Endothelial cell of umbilical vein (primary cell): ENCODE results near the gene COL5A1. TPM values are rescaled to one million over a fixed set of nuclear protein-coding genes. Genes with fewer than 3 reads are reported as not detected.

Experiments used
- BruUV-seq: library from RNA; stranded (reverse); fragments of 400-500 nt; replicated peaks from 2 replicates; lab custom pipeline; 2021; lab: Mats Ljungman, UMichigan
- CTCF ChIA-PET: fragments of 300-600, 350-600 bp; sonication (Branson Sonifier 250); formaldehyde crosslinking; loops from one replicate; lab custom pipeline; 2021; ENCODE audit warnings: antibody characterized with exemption, inconsistent platforms; lab: Charles Lee
- POLR2A ChIA-PET: fragments of 300-600, 350-600 bp; sonication (Branson Sonifier 250); formaldehyde crosslinking; loops from one replicate; lab custom pipeline; 2021; ENCODE audit warnings: antibody characterized with exemption, inconsistent platforms; lab: Charles Lee
- DNase-seq: peaks from one replicate; pipeline ENCODE4 v3.0.0-alpha.2; 2011; ENCODE audit warnings: low read depth, low spot score
- FAIRE-seq: peaks from 2 replicates; lab custom pipeline; 2011; peaks lifted over from hg19 to GRCh38; lab: Jason Lieb, UNC
- H2AFZ ChIP-seq: 2 replicates; pipeline ENCODE4 v1.6.0; 2012; ENCODE audit warnings: low read depth, low read length, control low read depth, inconsistent platforms
- H3K27ac ChIP-seq: 2 replicates; pipeline ENCODE4 v1.5.1; 2011; ENCODE audit warnings: low read depth, mild to moderate bottlenecking, control low read depth, low read length, moderate library complexity; ENCODE audit not compliant: insufficient read depth
- H3K27me3 ChIP-seq, 2 experiments: 2 replicates each; pipeline versions ENCODE4 v1.6.0 to v1.6.1; 2011; ENCODE audit warnings: low read length in 2 of 2, mixed read lengths in 1 of 2; ENCODE audit not compliant: control insufficient read depth in 2 of 2, insufficient read depth in 2 of 2
- H3K36me3 ChIP-seq, 2 experiments: 2 replicates in 1 of 2; 3 replicates in 1 of 2; pipeline ENCODE4 v1.5.1; 2011; ENCODE audit warnings: low read length in 2 of 2, mild to moderate bottlenecking in 1 of 2, moderate library complexity in 1 of 2; ENCODE audit not compliant: control insufficient read depth in 2 of 2, insufficient read depth in 2 of 2; ENCODE audit errors: extremely low read depth in 1 of 2
- H3K4me1 ChIP-seq: 3 replicates; pipeline ENCODE4 v1.5.1; 2011; ENCODE audit warnings: mild to moderate bottlenecking, low read length; ENCODE audit not compliant: control insufficient read depth, insufficient read depth; ENCODE audit errors: extremely low read depth
- H3K4me2 ChIP-seq: 2 replicates; pipeline ENCODE4 v1.6.1; 2011; ENCODE audit warnings: low read length, control low read depth, mixed read lengths; ENCODE audit not compliant: insufficient read depth
- H3K4me3 ChIP-seq, 3 experiments: fragments of 200-600 bp in 1 of 3; sonication (generic), shearing (Covaris generic) in 1 of 3; replicated peaks in 1 of 3; 2 replicates each; pipeline ENCODE4 v1.5.1; 2011 to 2016; ENCODE audit warnings: control low read depth in 3 of 3, low read length in 3 of 3, mild to moderate bottlenecking in 2 of 3, inconsistent platforms in 1 of 3, low read depth in 1 of 3, moderate library complexity in 1 of 3; ENCODE audit not compliant: insufficient read depth in 1 of 3
- H3K79me2 ChIP-seq: 2 replicates; pipeline ENCODE4 v1.6.0; 2012; ENCODE audit warnings: low read length, inconsistent platforms; ENCODE audit not compliant: control insufficient read depth, insufficient read depth
- H3K9ac ChIP-seq: replicated peaks from 2 replicates; pipeline ENCODE3; 2011; ENCODE audit warnings: low read length, control low read depth; ENCODE audit not compliant: insufficient read depth; ENCODE audit errors: extremely low read depth
- H3K9me1 ChIP-seq: replicated peaks from 3 replicates; pipeline ENCODE4 v1.6.0; 2011; ENCODE audit warnings: mild to moderate bottlenecking, low read length; ENCODE audit not compliant: control insufficient read depth, insufficient read depth; ENCODE audit errors: extremely low read depth
- H3K9me3 ChIP-seq: replicated peaks from 2 replicates; pipeline ENCODE4 v1.5.1; 2012; ENCODE audit warnings: low read length, inconsistent platforms; ENCODE audit not compliant: control insufficient read depth, insufficient read depth
- H4K20me1 ChIP-seq: replicated peaks from 2 replicates; pipeline ENCODE3; 2011; ENCODE audit warnings: mild to moderate bottlenecking, low read length; ENCODE audit not compliant: control insufficient read depth, insufficient read depth; ENCODE audit errors: extremely low read depth
- CTCF ChIP-seq, 2 donors: IDR thresholded peaks; 1 replicate in 1 of 2; 2 replicates in 1 of 2; pipeline ENCODE4 v1.5.1; 2011; ENCODE audit warnings: low read length in 2 of 2, mild to moderate bottlenecking in 2 of 2, moderate library complexity in 2 of 2, control low read depth in 1 of 2, inconsistent platforms in 1 of 2, low read depth in 1 of 2; ENCODE audit not compliant: insufficient read depth in 1 of 2; ENCODE audit errors: extremely low read depth in 1 of 2
- EZH2 ChIP-seq: IDR thresholded peaks from 2 replicates; pipeline ENCODE4 v1.6.1; 2012; ENCODE audit warnings: borderline replicate concordance, low read depth, mild to moderate bottlenecking, moderate library complexity, low read length, inconsistent platforms; ENCODE audit not compliant: severe bottlenecking
- FOS ChIP-seq: IDR thresholded peaks from 2 replicates; pipeline ENCODE4 v1.6.1; 2011; ENCODE audit warnings: mild to moderate bottlenecking, low read length, moderate library complexity, borderline replicate concordance; ENCODE audit not compliant: insufficient read depth
- GATA2 ChIP-seq: IDR thresholded peaks from 2 replicates; pipeline ENCODE4 v1.7.0; 2011; ENCODE audit warnings: low read depth, mild to moderate bottlenecking, moderate library complexity, mixed read lengths, low read length; ENCODE audit not compliant: insufficient read length, insufficient read depth
- JUN ChIP-seq: IDR thresholded peaks from 2 replicates; pipeline ENCODE4 v1.6.1; 2011; ENCODE audit warnings: borderline replicate concordance, low read depth; ENCODE audit not compliant: insufficient read length, insufficient read depth
- MAX ChIP-seq: IDR thresholded peaks from 2 replicates; pipeline ENCODE4 v1.6.1; 2011; ENCODE audit not compliant: insufficient read depth, insufficient read length
- MYC ChIP-seq: IDR thresholded peaks from one replicate; pipeline ENCODE4 v1.6.1; 2011; ENCODE audit warnings: mild to moderate bottlenecking, low read depth, low read length
- POLR2A ChIP-seq: IDR thresholded peaks from 2 replicates; pipeline ENCODE4 v1.6.1; 2012; ENCODE audit warnings: low read depth, mild to moderate bottlenecking, control low read depth, low read length
- POLR2AphosphoS5 ChIP-seq: IDR thresholded peaks from 2 replicates; pipeline ENCODE4 v1.6.1; 2012; ENCODE audit warnings: low read depth, mild to moderate bottlenecking, control low read depth, low read length, moderate library complexity; ENCODE audit not compliant: insufficient read depth
- dilution Hi-C: fragments of 300-500 bp; cut with MboI; formaldehyde crosslinking; loops from one replicate; pipeline ENCODE4 v1.15.0; 2019; ENCODE audit warnings: low sequenced_read_pairs; ENCODE audit not compliant: extremely low pct_ligation_motif_present
- intact Hi-C: fragments of 100-400 bp; cut with micrococcal nuclease; formaldehyde crosslinking; loops from one replicate; pipeline ENCODE4 v1.10.0; 2022
- polyA plus RNA-seq, 4 experiments: library from polyadenylated mRNA; depleted of rRNA in 3 of 4; stranded (reverse) in 3 of 4; unstranded in 1 of 4; fragments of >200 nt; gene quantifications; 2 replicates each; pipeline versions ENCODE4 v1.2.1 to v1.2.3, GENCODE V29; 2011 to 2012; ENCODE audit warnings: missing spikeins in 1 of 4
- total RNA-seq: library from RNA; stranded (reverse); gene quantifications from 2 replicates; pipeline ENCODE4 v1.2.3, GENCODE V29; 2021

The COL5A1 gene
- total and polyA plus RNA-seq, 2 donors (not counting 3 experiments of a cell fraction or from before 2014, with no cell fraction given): 97.4 to 175 TPM

DNA sequence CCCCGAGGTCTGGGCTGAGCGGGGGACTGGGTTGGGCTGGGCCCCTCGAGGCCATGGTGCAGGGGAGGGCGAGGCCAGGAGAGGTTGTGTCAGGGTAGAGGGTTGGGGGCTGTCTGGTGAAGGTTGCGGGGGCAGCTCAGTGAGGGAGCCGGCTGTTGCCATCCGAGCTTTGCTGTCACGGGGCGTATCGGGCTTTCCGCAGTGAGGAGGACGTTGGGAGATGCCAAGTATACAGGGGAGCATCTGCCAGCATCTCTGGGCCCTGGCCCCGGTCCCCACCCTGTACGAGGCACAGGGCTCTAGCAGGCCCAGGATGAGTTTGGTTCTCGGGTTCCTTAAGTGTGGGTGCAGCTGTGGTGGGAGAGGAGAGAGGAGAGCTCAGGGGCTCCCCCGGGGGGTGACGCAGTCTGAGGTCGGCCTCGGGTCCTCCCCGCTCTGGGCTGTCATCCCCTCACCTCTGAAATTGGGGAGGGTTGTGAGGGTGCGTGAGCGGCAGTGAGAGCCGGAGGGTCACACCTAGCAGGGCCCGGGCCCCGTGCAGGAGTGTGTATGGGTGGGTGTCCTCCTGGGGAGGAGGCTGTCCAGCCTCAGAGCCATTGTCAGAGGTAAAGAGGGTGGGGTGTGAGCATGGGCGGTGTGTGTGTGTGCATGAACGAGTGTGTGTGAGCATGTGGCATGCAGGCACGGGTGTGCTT lies 87.3 kb downstream of the COL5A1 start:
- Histone ChIP-seq H3K9me3 (no peaks in the 10 kb centered on the region), H3K27ac (no peak overlapping the region), H3K4me1 (no peaks in the 10 kb centered on the region), H3K9me1 (no peaks in the 10 kb centered on the region), H4K20me1 (no peaks in the 10 kb centered on the region), H3K4me2 (no peak overlapping the region), H3K79me2 (no peaks in the 10 kb centered on the region), H3K27me3 (no peaks in the 10 kb centered on the region), H3K4me3 (no peak overlapping the region), H2AFZ (no peak overlapping the region), H3K36me3 (peaks cover 7 to 24% of the 10 kb centered on the region in 2 experiments), H3K9ac (no peak overlapping the region)
- no TSS peak for BruUV-seq
- dilution Hi-C loops (no loop called here), intact Hi-C loops (no loop called here)
- no peak for DNase-seq
- no peak for FAIRE-seq
- POLR2A ChIA-PET: no interaction called here
- CTCF ChIA-PET: no interaction called here
- TF ChIP-seq FOS: no peak
- TF ChIP-seq POLR2AphosphoS5: no peak
- no peak for TF ChIP-seq MYC
- no peak for TF ChIP-seq GATA2
- TF ChIP-seq POLR2A: no peak
- TF ChIP-seq MAX: no peak
- no peak for TF ChIP-seq CTCF (IDR thresholded peaks at IDR 0.05; ENCODE audit: extremely low read depth in 1 of 2, insufficient read depth in 1 of 2, low read depth in 1 of 2, low read length in 2 of 2)
- TF ChIP-seq EZH2: no peak
- no peak for TF ChIP-seq JUN
